DMS53 treated with DMSO at 0.1 percent for 48 hours (cell line): ENCODE measurements around the gene PDE4B.

Source experiments
- DNase-seq: peaks from one replicate; lab custom pipeline; 2025; ENCODE audit not compliant: unreplicated experiment; lab: John Stamatoyannopoulos, UW

Gene PDE4B

GRCh38 chr1:65880611-65881010 is 87.9 kb downstream of the PDE4B start:
- no peak for DNase-seq

GRCh38 chr1:65881067-65881594 is 88.4 kb downstream of the PDE4B start:
- DNase-seq = no peak

DNA sequence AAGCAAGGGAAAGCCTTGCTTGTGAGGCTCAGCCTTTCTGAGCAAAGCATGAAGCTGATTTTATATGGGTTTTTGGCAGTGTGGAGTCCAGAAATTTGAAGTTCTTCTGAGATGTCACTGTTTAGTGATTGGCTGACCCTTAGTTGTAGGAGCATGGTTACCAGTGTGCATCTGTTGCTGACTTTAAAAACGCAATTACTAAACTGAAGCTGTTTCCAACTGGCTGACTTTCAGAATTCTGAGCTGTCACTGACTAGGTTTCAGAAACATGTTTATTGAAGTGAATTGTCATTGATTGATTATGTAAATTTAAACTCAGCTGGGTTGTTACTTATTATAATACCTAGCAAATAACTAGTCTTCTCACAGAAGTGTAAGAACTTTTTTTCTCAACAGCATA is 89.4 kb downstream of the PDE4B start:
- no peak for DNase-seq

DNA sequence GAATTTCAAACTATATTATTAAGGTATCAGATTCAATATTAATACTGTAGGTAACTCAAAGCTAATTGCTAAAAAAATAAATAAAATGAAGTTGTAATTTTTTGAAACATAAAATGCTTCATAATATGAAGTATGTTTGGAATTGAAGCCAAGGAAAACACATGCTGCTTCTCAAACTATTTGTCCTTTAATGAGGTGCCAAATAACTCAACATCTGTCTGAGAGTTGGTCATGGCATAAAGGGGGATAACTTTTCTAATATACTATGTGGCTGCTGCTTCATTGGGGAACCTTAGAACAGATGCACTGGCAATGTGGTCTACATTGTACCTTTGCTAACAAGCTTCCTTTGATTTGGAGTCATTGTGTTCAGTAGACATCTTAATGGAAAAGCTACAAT is 96.7 kb downstream of the PDE4B start:
- DNase-seq = no peak

GRCh38 chr1:65890201-65890843 is 97.6 kb downstream of the PDE4B start:
- no peak for DNase-seq

GRCh38 chr1:65894738-65895605 is 102.3 kb downstream of the PDE4B start:
- DNase-seq = no peak

DNA sequence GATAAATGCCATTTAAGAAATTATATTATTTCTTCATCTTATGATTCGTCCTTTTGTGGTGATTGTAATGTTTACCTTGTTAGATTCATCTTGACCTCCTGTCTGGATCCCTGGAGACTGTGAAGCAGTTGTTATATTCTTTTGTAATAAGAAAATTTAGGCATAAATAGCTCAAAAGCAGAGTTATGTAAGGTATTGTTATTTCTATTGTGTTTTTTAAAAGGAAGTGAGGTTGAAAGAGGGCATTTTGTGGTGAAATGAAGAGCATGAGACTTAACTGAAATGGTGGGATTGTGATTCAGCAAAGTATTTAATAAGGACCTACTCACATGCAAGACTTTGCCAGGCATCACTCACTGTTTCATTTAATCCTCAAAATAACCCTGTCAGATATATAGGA is 104.0 kb downstream of the PDE4B start:
- DNase-seq = no peak

- DNase-seq = no peak
Observed at GRCh38 chr1:65897485-65897884, 104.8 kb downstream of the PDE4B start.

GRCh38 chr1:65904681-65905083 is 112.0 kb downstream of the PDE4B start:
- no peak for DNase-seq

- no peak for DNase-seq
Observed at GRCh38 chr1:65910432-65910831, 117.7 kb downstream of the PDE4B start.

DNA sequence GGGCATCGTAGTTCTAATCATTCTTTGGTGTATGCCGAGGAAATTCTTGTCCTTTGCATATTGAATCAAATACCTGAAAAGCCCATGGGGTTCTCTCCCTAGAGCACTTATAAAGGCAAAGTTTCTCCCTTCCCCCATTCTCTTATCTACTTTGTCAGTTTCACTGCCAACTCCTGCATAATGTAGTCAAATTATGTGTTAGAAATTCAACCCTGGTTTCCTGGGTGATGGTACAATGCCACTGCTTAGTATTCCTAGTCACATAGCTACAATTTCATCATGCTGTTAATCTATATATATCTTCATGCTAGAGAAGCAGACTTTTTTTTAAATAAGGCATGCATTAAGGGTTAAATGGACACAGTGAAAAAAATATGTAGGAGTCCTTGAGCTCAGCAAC is 119.0 kb downstream of the PDE4B start:
- no peak for DNase-seq

DNA sequence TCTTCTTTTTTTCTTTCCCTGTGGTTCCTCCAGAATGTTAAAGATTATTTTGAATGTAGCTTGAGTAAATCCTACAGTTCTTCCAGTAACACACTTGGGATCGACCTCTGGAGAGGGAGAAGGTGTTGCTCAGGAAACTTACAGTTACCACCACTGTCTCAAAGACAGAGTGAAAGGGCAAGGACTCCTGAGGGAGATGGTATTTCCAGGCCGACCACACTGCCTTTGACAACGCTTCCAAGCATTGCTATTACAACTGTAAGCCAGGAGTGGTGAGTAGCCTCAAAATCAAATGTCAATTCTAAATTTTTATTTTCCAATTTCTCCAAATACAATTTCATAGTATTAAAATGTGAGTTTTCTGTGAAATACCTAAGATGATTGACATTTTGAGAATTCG is 125.9 kb downstream of the PDE4B start:
- no peak for DNase-seq

DNA sequence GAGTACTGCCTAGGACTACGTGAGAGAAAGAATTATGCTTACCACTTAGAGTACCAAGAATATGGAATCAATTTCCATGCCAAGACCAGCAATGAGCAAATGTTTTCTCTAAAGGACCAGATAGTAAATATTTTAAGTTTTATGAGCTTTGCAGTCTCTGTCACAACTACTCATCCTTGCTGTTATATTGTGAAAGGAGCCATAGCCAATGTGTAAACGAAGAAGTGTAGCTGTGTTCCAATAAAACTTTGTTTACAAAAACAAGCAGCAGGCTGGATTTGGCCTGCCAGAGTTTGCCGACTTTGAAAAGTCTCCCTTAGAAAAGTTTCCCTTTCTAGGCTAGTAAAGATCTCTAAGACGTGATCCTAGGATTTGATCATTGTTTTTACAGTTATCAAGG is 128.8 kb downstream of the PDE4B start:
- no peak for DNase-seq

DNA sequence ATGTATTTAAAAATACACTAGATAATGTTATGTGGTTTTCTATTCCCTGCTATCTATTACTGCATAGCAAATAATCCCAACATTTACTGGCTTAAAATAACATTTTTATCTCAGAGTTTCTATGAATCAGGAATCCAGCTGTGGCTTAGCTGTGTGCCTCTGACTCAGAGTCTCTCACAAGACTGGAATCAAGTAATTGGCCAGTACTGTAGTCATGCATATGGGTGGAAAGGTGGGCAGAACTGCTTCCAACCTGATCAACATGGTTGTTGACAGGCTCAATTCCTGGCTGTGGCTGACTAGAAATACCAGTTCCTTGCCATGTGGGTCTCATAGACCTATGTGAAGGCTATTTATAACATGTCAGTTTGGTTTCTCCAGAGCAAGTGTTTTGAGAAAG is 131.8 kb downstream of the PDE4B start:
- no peak for DNase-seq

GRCh38 chr1:65938506-65938905 is 145.8 kb downstream of the PDE4B start:
- no peak for DNase-seq

GRCh38 chr1:65939191-65939590 is 146.5 kb downstream of the PDE4B start:
- no peak for DNase-seq

DNA sequence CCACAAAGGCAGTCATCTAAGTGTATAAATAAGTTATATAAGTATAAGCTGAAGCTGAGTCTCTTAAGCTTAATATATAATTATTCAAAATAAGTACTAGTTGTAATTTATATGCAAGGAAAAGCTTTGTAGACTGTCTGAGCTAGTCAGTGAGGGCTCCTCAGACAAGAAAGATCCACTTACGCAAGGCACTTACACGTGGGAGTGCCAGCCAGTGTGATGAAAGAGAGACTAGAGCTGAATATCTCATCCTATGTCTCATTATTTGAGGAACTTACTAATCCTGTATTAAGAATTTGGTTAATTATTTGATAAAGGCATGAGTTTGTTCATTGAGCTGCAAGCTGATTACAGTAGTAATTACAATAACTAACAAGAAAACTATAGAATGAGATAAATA is 146.9 kb downstream of the PDE4B start:
- no peak for DNase-seq

GRCh38 chr1:65940126-65940525 is 147.4 kb downstream of the PDE4B start:
- no peak for DNase-seq

DNA sequence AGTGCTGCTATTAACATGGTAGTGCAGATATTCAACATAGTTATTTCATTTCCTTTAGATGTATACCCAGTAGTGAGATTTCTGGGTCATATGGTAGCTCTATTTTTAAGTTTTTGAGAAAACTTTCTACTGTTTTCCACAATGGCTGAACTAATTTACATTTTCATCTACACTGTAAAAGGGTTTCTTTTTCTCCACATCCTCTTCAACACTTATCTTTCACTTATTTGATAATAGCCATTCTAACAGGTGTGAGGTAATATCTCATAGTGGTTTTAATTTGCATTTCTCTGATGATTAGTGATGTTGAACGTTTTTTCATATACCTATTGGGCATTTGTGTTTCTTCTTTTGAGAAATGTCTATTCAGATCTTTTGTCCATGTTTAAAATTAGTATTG is 149.8 kb downstream of the PDE4B start:
- DNase-seq = no peak

GRCh38 chr1:65946376-65946775 is 153.7 kb downstream of the PDE4B start:
- DNase-seq = no peak

DNA sequence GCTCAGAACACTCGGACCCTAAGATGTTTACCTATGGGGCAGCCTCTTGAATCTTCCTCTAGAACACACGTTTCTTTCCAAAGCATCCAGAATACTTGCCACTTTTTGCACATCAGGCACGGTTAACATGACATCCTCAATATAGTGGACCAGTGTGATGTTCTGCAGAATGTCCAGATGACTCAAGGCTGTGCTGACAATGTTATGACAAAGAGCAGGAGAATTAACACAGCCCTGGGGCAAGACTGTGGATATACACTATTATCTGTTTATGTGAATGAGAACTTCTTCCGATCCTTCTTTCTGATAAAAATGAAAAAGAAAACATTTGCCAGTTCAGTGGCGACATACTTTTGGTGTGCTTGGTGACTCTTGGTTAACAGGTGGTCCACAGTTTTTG is 154.3 kb downstream of the PDE4B start:
- no peak for DNase-seq

GRCh38 chr1:65948609-65949229 is 156.0 kb downstream of the PDE4B start:
- peak; percentile 38 for DNase-seq
